Naive B cell (primary cell): ENCODE measurements around the gene FZD8. TPM values are rescaled to one million over a fixed set of nuclear protein-coding genes. Genes with fewer than 3 reads are reported as not detected.
A peak's percentile ranks its signal among the peaks of the same experiment; 100 is the strongest.

Experiments
- ATAC-seq, 2 donors: fragments of 150-1000 bp; cut with Tn5 transposase; 2 replicates each; pipeline ENCODE4 v1.10.0; 2021; ENCODE audit warnings: low read depth in 2 of 2, mild to moderate bottlenecking in 2 of 2, moderate library complexity in 2 of 2
- DNase-seq: peaks from one replicate; pipeline ENCODE4 v3.0.0; 2022
- H3K27ac Mint-ChIP-seq, 6 donors: one replicate each; pipeline ENCODE4 v1.8.0; 2020 to 2022; ENCODE audit warnings: mild to moderate bottlenecking in 6 of 6, mixed read lengths in 6 of 6, moderate library complexity in 5 of 6, inconsistent platforms in 2 of 6
- H3K27me3 Mint-ChIP-seq, 3 donors: one replicate each; pipeline ENCODE4 v1.8.0; 2021 to 2022; ENCODE audit warnings: mixed read lengths in 3 of 3, mild to moderate bottlenecking in 1 of 3
- H3K36me3 Mint-ChIP-seq, 2 donors: one replicate each; pipeline ENCODE4 v1.8.0; 2020 to 2022; ENCODE audit warnings: mixed read lengths in 2 of 2, inconsistent platforms in 1 of 2, mild to moderate bottlenecking in 1 of 2
- H3K4me1 Mint-ChIP-seq, 3 donors: one replicate each; pipeline ENCODE4 v1.8.0; 2020 to 2022; ENCODE audit warnings: mixed read lengths in 3 of 3, inconsistent platforms in 1 of 3, mild to moderate bottlenecking in 1 of 3, moderate library complexity in 1 of 3
- H3K4me3 Mint-ChIP-seq, 8 donors: one replicate each; pipeline ENCODE4 v1.8.0; 2020 to 2022; ENCODE audit warnings: mild to moderate bottlenecking in 8 of 8, mixed read lengths in 8 of 8, moderate library complexity in 8 of 8, inconsistent platforms in 2 of 8
- H3K9me3 Mint-ChIP-seq, 7 donors: one replicate each; pipeline ENCODE4 v1.8.0; 2020 to 2022; ENCODE audit warnings: mixed read lengths in 7 of 7, mild to moderate bottlenecking in 5 of 7, inconsistent platforms in 2 of 7, moderate library complexity in 1 of 7
- polyA plus RNA-seq, 6 donors: library from polyadenylated mRNA; unstranded; fragments of 300-500 nt; fragmentation: Illumina TruSeq; gene quantifications; one replicate each; pipeline ENCODE4 v1.2.3, GENCODE V29; 2021; ENCODE audit warnings: low read depth in 6 of 6

The FZD8 gene
- polyA plus RNA-seq, 6 donors from 2014 or later, result not detected

GRCh38 chr10:35612385-35613106 is 29.6 kb downstream of the FZD8 start:
- no peak for ATAC-seq
- H3K4me1 Mint-ChIP-seq, result peaks cover under 1 to 4% (median 3%) of the 10 kb centered on the region in 3 donors
- peaks cover 29 to 53% (median 46%) of the 10 kb centered on the region in 3 donors for H3K27me3 Mint-ChIP-seq
- H3K9me3 Mint-ChIP-seq, result peaks cover 0 to 13% (median 10%) of the 10 kb centered on the region in 7 donors
- H3K36me3 Mint-ChIP-seq, result peaks cover 0 to 14% of the 10 kb centered on the region in 2 donors
- no peak for DNase-seq
- H3K4me3 Mint-ChIP-seq, result no peak overlapping the region
- no peak overlapping the region for H3K27ac Mint-ChIP-seq

GRCh38 chr10:35611750-35612149 is 30.3 kb downstream of the FZD8 start:
- Mint-ChIP-seq H3K36me3 (peaks cover 0 to 14% of the 10 kb centered on the region in 2 donors), H3K4me3 (peak overlapping the region in 1 of 8 donors; percentile 7), H3K27me3 (peaks cover 37 to 58% (median 52%) of the 10 kb centered on the region in 3 donors), H3K27ac (no peak overlapping the region), H3K9me3 (peaks cover 0 to 13% (median 10%) of the 10 kb centered on the region in 7 donors), H3K4me1 (peaks cover 6 to 9% (median 8%) of the 10 kb centered on the region in 3 donors)
- ATAC-seq (no peak), DNase-seq (no peak)

GRCh38 chr10:35608328-35608672 is 33.8 kb downstream of the FZD8 start:
- Mint-ChIP-seq H3K36me3 (peaks cover 0 to 14% of the 10 kb centered on the region in 2 donors), H3K4me3 (peak overlapping the region in 2 of 8 donors; percentile 61 to 62), H3K4me1 (peaks cover 8 to 11% (median 9%) of the 10 kb centered on the region in 3 donors), H3K27ac (no peak overlapping the region), H3K9me3 (peaks cover 0 to 13% (median 10%) of the 10 kb centered on the region in 7 donors), H3K27me3 (peaks cover 50 to 67% (median 53%) of the 10 kb centered on the region in 3 donors)
- DNase-seq (no peak), ATAC-seq (no peak)

- H3K27ac Mint-ChIP-seq, result no peak overlapping the region
- H3K4me3 Mint-ChIP-seq, result peak overlapping the region; percentile 49 to 85 (median 82)
- H3K4me1 Mint-ChIP-seq, result peaks cover 8 to 12% (median 10%) of the 10 kb centered on the region in 3 donors
- ATAC-seq (no peak), DNase-seq (no peak)
- H3K27me3 Mint-ChIP-seq, result peaks cover 50 to 68% (median 53%) of the 10 kb centered on the region in 3 donors
- peaks cover 0 to 13% (median 12%) of the 10 kb centered on the region in 7 donors for H3K9me3 Mint-ChIP-seq
- H3K36me3 Mint-ChIP-seq, result peaks cover 0 to 14% of the 10 kb centered on the region in 2 donors
These were observed 34.4 kb downstream of the FZD8 start for GRCh38 chr10:35607475-35608327.

- peaks cover 44 to 67% (median 48%) of the 10 kb centered on the region in 3 donors for H3K27me3 Mint-ChIP-seq
- peak overlapping the region in 1 of 8 donors; percentile 5 for H3K4me3 Mint-ChIP-seq
- no peak overlapping the region for H3K27ac Mint-ChIP-seq
- DNase-seq (no peak), ATAC-seq (no peak)
- peaks cover 8 to 12% (median 10%) of the 10 kb centered on the region in 3 donors for H3K4me1 Mint-ChIP-seq
- H3K9me3 Mint-ChIP-seq, result peaks cover 0 to 20% (median 12%) of the 10 kb centered on the region in 7 donors
- H3K36me3 Mint-ChIP-seq, result peaks cover 2 to 17% of the 10 kb centered on the region in 2 donors
These were observed 35.7 kb downstream of the FZD8 start for GRCh38 chr10:35606430-35606829.

- Mint-ChIP-seq H3K9me3 (peaks cover 0 to 29% (median 15%) of the 10 kb centered on the region in 7 donors), H3K27me3 (peaks cover 52 to 71% (median 55%) of the 10 kb centered on the region in 3 donors), H3K4me1 (peaks cover 8 to 12% (median 10%) of the 10 kb centered on the region in 3 donors), H3K36me3 (peaks cover 5 to 17% of the 10 kb centered on the region in 2 donors), H3K4me3 (peak within 1 kb of the TSS in 1 of 8 donors; percentile 21), H3K27ac (peak within 1 kb of the TSS in 1 of 6 donors; percentile 54)
- DNase-seq, result no peak
- ATAC-seq, result no peak
These were observed 36.9 kb downstream of the FZD8 start, which contains the start of gene GJD4 for GRCh38 chr10:35605191-35605590. GJD4 (plus strand) TSS chr10:35605341; CDS start chr10:35605568, 227 bp downstream.

- no peak for ATAC-seq
- Mint-ChIP-seq H3K27ac (no peak overlapping the region), H3K27me3 (peaks cover 44 to 62% (median 55%) of the 10 kb centered on the region in 3 donors), H3K4me1 (peaks cover 0 to 6% (median 4%) of the 10 kb centered on the region in 3 donors), H3K36me3 (peaks cover 5 to 9% of the 10 kb centered on the region in 2 donors), H3K9me3 (peaks cover 4 to 23% (median 12%) of the 10 kb centered on the region in 7 donors), H3K4me3 (no peak overlapping the region)
- no peak for DNase-seq
These were observed 41.9 kb downstream of the FZD8 start for GRCh38 chr10:35600193-35600592.

GRCh38 chr10:35598379-35598778 is 43.7 kb downstream of the FZD8 start:
- no peak for DNase-seq
- peaks cover 4 to 24% (median 15%) of the 10 kb centered on the region in 7 donors for H3K9me3 Mint-ChIP-seq

GRCh38 chr10:35595106-35595505 is 47.0 kb downstream of the FZD8 start:
- H3K9me3 Mint-ChIP-seq, result peaks cover 9 to 34% (median 25%) of the 10 kb centered on the region in 7 donors
- H3K27me3 Mint-ChIP-seq, result peaks cover 9 to 36% (median 28%) of the 10 kb centered on the region in 3 donors
- H3K4me3 Mint-ChIP-seq, result no peak overlapping the region
- peaks cover 5 to 17% of the 10 kb centered on the region in 2 donors for H3K36me3 Mint-ChIP-seq
- H3K27ac Mint-ChIP-seq, result peak overlapping the region in 1 of 6 donors; percentile 66
- DNase-seq, result no peak
- H3K4me1 Mint-ChIP-seq, result peaks cover 0 to 4% (median 0%) of the 10 kb centered on the region in 3 donors
- no peak for ATAC-seq

More at GRCh38 chr10:35598379-35598778, 43.7 kb downstream of the FZD8 start:
- H3K4me3 Mint-ChIP-seq, result no peak overlapping the region
- ATAC-seq, result no peak
- H3K4me1 Mint-ChIP-seq, result peaks cover 0 to 6% (median 1%) of the 10 kb centered on the region in 3 donors
- no peak overlapping the region for H3K27ac Mint-ChIP-seq
- peaks cover 31 to 46% (median 46%) of the 10 kb centered on the region in 3 donors for H3K27me3 Mint-ChIP-seq
- peaks cover 5 to 9% of the 10 kb centered on the region in 2 donors for H3K36me3 Mint-ChIP-seq

GRCh38 chr10:35594115-35595079 is 47.7 kb downstream of the FZD8 start:
- Mint-ChIP-seq H3K4me1 (peaks cover 0 to 4% (median 0%) of the 10 kb centered on the region in 3 donors), H3K4me3 (no peak overlapping the region), H3K36me3 (peaks cover 5 to 17% of the 10 kb centered on the region in 2 donors), H3K9me3 (peaks cover 9 to 35% (median 24%) of the 10 kb centered on the region in 7 donors), H3K27ac (peak overlapping the region in 1 of 6 donors; percentile 66), H3K27me3 (peaks cover 8 to 30% (median 21%) of the 10 kb centered on the region in 3 donors)
- ATAC-seq (no peak), DNase-seq (no peak)

- peaks cover 5 to 30% (median 27%) of the 10 kb centered on the region in 3 donors for H3K27me3 Mint-ChIP-seq
- H3K36me3 Mint-ChIP-seq, result peaks cover 5 to 17% of the 10 kb centered on the region in 2 donors
- no peak overlapping the region for H3K4me3 Mint-ChIP-seq
- no peak overlapping the region for H3K27ac Mint-ChIP-seq
- DNase-seq (no peak), ATAC-seq (no peak)
- H3K9me3 Mint-ChIP-seq, result peaks cover 9 to 36% (median 25%) of the 10 kb centered on the region in 7 donors
- peaks cover 0 to 4% (median 0%) of the 10 kb centered on the region in 3 donors for H3K4me1 Mint-ChIP-seq
These were observed 49.7 kb downstream of the FZD8 start for GRCh38 chr10:35592441-35592840.

GRCh38 chr10:35588836-35589235 is 53.3 kb downstream of the FZD8 start:
- ATAC-seq, result no peak
- H3K4me3 Mint-ChIP-seq, result no peak overlapping the region
- DNase-seq, result no peak
- H3K4me1 Mint-ChIP-seq, result peaks cover 0 to 5% (median 0%) of the 10 kb centered on the region in 3 donors
- H3K27ac Mint-ChIP-seq, result no peak overlapping the region
- peaks cover 5 to 17% of the 10 kb centered on the region in 2 donors for H3K36me3 Mint-ChIP-seq
- H3K9me3 Mint-ChIP-seq, result peaks cover 5 to 36% (median 25%) of the 10 kb centered on the region in 7 donors
- peaks cover 14 to 42% (median 31%) of the 10 kb centered on the region in 3 donors for H3K27me3 Mint-ChIP-seq
